HG02840 (cell line): ENCODE measurements around the gene ZNF644.

Source experiments
- ATAC-seq: cut with Tn5 transposase; IDR thresholded peaks from one replicate; pipeline ENCODE4 v1.9.1; 2021; ENCODE audit warnings: mild to moderate bottlenecking, moderate library complexity, moderate number of reproducible peaks; ENCODE audit not compliant: unreplicated experiment, low FRiP score

ZNF644 gene

DNA sequence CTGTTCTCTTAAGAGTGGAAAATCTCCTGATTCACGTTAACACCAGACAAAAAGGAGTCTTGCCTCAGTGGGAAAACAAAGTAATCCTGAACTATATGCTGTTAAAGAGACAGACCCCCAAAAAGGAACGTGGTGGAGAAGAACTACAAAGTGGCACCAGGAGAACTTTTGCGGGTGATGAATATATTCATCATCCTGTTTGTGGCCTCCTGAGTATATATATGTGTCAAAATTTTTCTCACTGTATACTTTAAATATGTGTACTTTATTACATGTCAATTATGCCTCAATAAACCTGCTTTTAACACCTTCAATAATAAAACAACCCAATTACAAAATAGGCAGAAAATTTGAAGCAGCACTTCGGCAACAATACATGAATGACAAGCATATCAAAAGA, 31.1 kb downstream of the ZNF644 start:
- no peak for ATAC-seq

DNA sequence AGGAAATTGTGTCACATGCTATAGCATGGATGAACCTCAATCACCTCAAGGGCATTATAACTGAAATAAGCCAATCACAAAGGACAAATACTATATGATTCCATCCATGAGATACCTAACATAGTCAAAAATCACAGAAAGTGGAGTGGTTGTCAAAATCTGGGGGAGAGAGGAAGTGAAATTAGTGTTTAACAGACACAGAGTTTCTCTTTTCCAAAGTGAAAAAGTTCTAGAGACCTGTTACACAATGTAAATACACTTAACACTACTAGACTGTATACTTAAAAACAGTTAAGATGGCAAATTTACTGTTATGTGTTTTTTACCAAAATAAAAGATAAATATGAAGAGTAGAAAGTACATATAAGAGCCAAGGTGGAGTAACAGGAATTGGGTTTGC, 31.8 kb downstream of the ZNF644 start:
- no peak for ATAC-seq

DNA sequence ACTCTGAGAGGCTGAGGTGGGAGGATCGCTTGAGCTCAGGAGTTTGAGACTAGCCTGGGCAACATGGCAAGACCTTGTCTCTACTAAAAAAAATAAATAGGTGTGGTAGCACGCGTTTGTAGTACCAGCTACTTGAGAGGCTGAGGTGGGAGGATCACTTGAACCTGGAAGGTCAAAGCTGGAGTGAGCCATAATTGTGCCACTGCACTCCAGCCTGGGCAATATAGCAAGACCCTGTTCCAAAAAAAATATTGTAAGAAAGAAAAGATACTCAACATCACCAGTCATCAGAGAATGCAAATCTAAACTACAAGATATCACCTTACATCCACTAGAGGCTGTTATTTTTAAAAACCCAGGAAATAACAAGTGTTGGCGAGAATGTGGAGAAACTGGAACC, 32.5 kb downstream of the ZNF644 start:
- no peak for ATAC-seq

GRCh38 chr1:90987841-90988240, 34.0 kb downstream of the ZNF644 start:
- ATAC-seq: no peak

DNA sequence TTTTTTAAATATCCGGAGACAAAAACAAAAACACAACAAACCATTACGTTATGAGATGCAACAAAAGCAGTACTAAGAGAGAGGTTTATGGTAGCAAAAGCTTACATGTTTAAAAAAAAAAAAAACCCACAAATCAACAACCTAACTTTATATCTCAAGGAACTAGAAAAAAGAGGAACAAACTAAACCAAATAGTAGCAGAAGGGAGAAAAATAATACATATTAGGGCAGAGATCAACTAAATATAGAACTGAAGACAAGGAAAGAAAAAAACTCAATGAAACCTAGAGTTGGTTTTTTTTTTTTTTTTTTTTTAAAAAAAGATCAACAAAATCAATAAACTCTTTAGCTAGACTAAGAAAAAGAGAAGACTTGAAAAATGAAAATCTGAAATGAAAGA, 34.9 kb downstream of the ZNF644 start:
- no peak for ATAC-seq

DNA sequence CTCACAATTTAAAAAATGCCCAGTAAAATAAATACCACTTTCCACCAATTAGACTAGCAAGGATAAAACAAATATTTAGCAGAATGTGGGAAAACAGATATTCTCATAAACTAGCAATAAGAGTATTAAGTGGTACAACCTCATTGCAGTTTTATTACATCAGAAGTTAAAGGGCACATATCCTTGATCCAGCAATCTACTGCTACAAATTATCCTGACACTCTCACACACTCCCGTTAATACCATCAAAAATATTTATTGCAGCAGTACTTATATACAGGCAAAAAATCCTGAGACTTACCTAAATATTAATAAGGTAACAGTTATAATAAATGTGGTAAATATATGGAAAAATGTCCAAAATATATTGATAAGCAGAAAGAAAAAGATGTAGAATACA, 44.3 kb downstream of the ZNF644 start:
- no peak for ATAC-seq

GRCh38 chr1:90973897-90974798, 47.7 kb downstream of the ZNF644 start:
- no peak for ATAC-seq

- ATAC-seq: no peak
Observed at GRCh38 chr1:90970208-90970607, 51.6 kb downstream of the ZNF644 start.

- ATAC-seq: no peak
Observed at GRCh38 chr1:90969241-90969640, 52.6 kb downstream of the ZNF644 start.

DNA sequence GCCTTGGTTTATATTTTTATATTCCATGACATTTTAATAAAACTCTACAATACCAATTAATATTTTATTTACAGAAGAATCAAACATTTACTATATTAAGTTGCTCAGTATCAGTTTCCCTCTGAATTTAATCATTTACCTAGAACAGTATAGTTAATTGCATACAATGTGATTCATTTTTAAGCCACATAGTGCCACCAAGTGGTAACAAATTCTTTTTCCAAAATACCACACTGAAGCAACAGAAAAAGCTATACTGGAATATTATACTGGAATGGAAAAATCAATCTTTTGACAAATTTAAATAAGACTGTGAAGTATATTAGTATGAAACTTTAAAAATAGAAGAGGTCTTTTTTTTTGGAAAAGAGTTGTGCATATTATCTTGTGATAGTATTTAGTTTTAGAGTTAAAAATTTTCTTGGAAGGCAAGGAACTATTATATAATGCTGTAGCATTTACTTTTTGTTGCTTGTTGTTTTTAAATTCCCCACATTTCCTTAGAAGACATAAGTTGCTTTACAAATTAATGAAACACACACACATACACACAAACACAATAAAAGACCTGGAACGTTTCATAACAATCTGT, 57.3 kb downstream of the ZNF644 start:
- ATAC-seq: no peak

GRCh38 chr1:90963651-90964050, 58.2 kb downstream of the ZNF644 start:
- no peak for ATAC-seq

GRCh38 chr1:90963236-90963635, 58.6 kb downstream of the ZNF644 start:
- ATAC-seq: no peak

- ATAC-seq: no peak
Observed at GRCh38 chr1:90959352-90960206, 62.3 kb downstream of the ZNF644 start.

DNA sequence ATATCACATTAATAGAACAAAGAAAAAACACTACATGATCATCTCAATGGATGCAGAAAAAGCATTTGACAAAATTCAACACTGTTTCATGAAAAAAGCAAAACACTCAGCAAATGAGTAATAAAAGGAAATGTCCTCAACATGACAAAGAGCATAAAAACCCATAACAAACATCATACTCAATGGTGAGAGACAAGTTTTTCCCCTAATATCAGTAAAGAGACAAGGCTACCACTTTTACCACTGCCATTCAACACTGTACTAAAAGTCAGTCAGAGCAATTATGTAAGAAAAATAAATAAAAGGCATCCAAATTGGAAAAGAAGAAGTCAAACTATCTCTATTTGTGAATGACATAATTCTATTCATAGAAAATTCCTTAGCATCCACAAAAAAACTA, 64.3 kb downstream of the ZNF644 start:
- ATAC-seq: no peak

DNA sequence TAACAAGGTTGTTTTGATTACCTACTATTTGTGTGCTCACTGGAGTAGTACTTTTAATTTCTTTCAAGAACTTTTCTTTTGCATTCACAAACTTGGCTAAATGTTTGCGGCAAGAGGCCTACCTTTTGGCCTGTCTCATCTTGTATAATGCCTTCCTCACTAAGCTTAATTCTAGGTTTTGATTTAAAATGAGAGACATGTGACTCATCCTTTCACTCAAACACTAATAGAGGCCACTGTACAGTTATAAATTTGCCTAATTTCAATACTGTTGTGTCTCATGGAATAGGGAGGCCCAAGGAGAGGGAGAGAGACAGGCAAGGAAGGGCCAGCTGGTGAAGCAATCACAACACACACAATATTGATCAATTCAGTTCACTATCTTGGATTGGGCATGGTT, 66.1 kb downstream of the ZNF644 start:
- no peak for ATAC-seq

- ATAC-seq: no peak
Observed at GRCh38 chr1:90952906-90953305, 68.9 kb downstream of the ZNF644 start.

DNA sequence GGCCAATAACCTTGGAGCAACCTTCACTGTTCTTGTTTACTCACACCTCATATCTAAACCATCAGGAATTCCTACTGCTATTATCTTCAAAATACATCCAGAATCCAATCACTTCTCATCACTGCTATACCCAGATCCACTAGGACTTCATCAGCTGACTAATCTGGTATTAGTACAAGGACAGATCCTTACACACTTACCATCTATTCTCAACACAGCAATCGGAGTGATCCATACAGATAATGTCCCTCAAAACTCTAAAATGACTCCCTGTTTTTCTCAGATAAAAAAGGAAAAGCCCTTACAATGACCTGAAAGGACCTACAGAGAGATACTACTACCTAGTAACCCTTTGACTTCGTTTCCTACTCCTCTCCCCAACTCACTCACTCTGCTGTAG, 70.8 kb downstream of the ZNF644 start:
- no peak for ATAC-seq

- no peak for ATAC-seq
Observed at GRCh38 chr1:90948301-90948700, 73.5 kb downstream of the ZNF644 start.

- ATAC-seq: no peak
Observed at GRCh38 chr1:90946630-90947029, 75.2 kb downstream of the ZNF644 start.

DNA sequence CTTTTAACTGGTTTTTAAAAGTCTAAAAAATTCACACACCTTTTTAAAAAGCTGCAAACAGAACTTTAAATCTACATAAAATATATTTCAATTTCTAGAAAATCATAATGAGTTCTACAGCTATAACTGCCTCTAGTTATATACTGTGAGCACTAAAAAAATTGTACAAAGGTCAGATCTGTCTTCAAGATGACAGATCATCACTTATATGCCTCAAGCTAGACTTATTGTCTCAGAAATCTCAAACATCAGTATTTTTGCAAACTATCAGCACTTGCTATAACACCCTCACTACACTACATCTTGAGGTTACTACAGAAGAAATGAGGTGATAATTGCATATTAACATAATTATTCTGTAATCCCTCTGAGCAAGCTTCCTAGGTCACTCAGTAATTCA, 76.5 kb downstream of the ZNF644 start:
- no peak for ATAC-seq

GRCh38 chr1:90943966-90944365, 77.9 kb downstream of the ZNF644 start:
- no peak for ATAC-seq
